ENCODE data around the gene MBP.

The MBP gene

DNA sequence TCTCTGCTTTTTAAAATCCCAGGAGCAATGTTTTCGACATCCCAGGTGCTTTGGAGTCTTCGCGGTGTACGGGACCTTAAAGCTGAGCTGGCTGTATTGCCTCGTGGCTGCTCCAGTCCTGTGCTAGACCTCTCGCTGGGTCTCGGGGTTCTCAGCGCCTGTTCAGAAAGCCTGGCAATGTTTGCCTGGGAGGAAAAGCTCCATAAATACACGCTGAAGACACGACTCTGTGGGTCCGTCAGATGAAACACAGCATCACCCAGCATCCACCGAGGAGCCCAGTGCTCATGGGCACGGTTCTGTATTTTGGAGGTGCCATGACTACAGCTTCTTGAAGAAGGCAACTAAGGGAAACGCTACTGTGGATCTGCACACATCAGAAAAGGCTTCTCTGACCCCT, 21.6 kb downstream of the MBP start:
- DNase-seq (ENCODE audit: insufficient read length, low spot score) (no peak), FAIRE-seq (no peak)
- no peak for TF ChIP-seq PAX5 (IDR thresholded peaks at IDR 0.05; ENCODE audit: insufficient read depth, low read length, severe bottlenecking)
- no peak for TF ChIP-seq SPI1 (IDR thresholded peaks at IDR 0.05; ENCODE audit: low read depth, low read length)
- no peak for TF ChIP-seq TAF1 (IDR thresholded peaks at IDR 0.05; ENCODE audit: low read depth, low read length)
- TF ChIP-seq POLR2AphosphoS5 (IDR thresholded peaks at IDR 0.05; ENCODE audit: low read depth, low read length) = no peak
- no peak for TF ChIP-seq POLR2A (IDR thresholded peaks at IDR 0.05; ENCODE audit: low read depth, low read length)
- TF ChIP-seq POU2F2 (IDR thresholded peaks at IDR 0.05; ENCODE audit: low read depth, low read length) = no peak

DNA sequence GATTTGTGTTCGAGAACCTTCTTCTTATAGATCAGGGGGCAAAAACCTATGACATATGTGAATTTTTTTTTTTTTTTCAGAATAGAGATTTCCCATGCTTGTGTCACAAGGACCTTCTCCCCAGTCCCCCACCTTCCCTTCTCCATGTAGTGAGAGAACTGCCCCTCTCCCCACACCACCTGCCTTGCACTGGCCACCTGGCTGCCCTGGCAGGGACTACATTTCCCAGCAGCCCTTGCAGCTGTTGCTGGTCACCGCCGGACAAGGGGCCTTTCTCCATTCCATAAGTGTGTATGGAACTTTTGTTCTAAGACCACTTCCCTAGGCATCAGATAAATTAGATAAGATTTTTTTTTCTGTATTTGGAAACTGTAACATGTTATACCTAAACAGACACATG, 22.2 kb downstream of the MBP start:
- TF ChIP-seq TAF1 (IDR thresholded peaks at IDR 0.05; ENCODE audit: low read depth, low read length) = no peak
- TF ChIP-seq POU2F2 (IDR thresholded peaks at IDR 0.05; ENCODE audit: low read depth, low read length) = no peak
- TF ChIP-seq SPI1 (IDR thresholded peaks at IDR 0.05; ENCODE audit: low read depth, low read length) = no peak
- no peak for TF ChIP-seq PAX5 (IDR thresholded peaks at IDR 0.05; ENCODE audit: insufficient read depth, low read length, severe bottlenecking)
- TF ChIP-seq POLR2A (IDR thresholded peaks at IDR 0.05; ENCODE audit: low read depth, low read length) = no peak
- TF ChIP-seq POLR2AphosphoS5 (IDR thresholded peaks at IDR 0.05; ENCODE audit: low read depth, low read length) = no peak
- FAIRE-seq (no peak), DNase-seq (ENCODE audit: insufficient read length, low spot score) (no peak)

DNA sequence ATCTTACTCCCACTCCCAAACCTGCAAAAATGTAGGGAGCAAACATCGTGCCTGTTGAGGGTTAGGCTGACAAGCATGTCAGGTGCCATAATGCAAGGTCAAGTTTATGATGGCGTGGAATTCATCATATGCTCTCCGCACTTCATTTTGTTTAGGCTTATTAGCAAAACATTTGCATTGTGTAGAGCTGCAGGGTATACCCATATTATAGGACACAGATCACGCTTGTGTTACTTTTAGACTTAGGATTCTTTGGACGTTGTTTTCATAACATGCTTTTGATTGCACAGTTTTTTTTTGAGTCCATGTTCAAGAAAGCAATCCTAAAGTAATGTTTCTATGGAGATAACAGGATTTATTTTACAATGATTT, 22.9 kb downstream of the MBP start:
- peak; percentile 61 for FAIRE-seq
- TF ChIP-seq POLR2AphosphoS5 (IDR thresholded peaks at IDR 0.05; ENCODE audit: low read depth, low read length) (no peak), PAX5 (IDR thresholded peaks at IDR 0.05; ENCODE audit: insufficient read depth, low read length, severe bottlenecking) (no peak), TAF1 (IDR thresholded peaks at IDR 0.05; ENCODE audit: low read depth, low read length) (no peak), SPI1 (IDR thresholded peaks at IDR 0.05; ENCODE audit: low read depth, low read length) (no peak), POLR2A (IDR thresholded peaks at IDR 0.05; ENCODE audit: low read depth, low read length) (no peak), POU2F2 (IDR thresholded peaks at IDR 0.05; ENCODE audit: low read depth, low read length) (no peak)
- DNase-seq (ENCODE audit: insufficient read length, low spot score) = no peak

GRCh38 chr18:77108821-77109647, 23.5 kb downstream of the MBP start:
- peak; percentile 35 for FAIRE-seq
- DNase-seq (ENCODE audit: insufficient read length, low spot score) = no peak

GRCh38 chr18:77108001-77108692, 24.4 kb downstream of the MBP start:
- TF ChIP-seq POU2F2 (IDR thresholded peaks at IDR 0.05; ENCODE audit: low read depth, low read length) (no peak), SPI1 (IDR thresholded peaks at IDR 0.05; ENCODE audit: low read depth, low read length) (no peak), TAF1 (IDR thresholded peaks at IDR 0.05; ENCODE audit: low read depth, low read length) (no peak), POLR2A (IDR thresholded peaks at IDR 0.05; ENCODE audit: low read depth, low read length) (no peak), PAX5 (IDR thresholded peaks at IDR 0.05; ENCODE audit: insufficient read depth, low read length, severe bottlenecking) (no peak), POLR2AphosphoS5 (IDR thresholded peaks at IDR 0.05; ENCODE audit: low read depth, low read length) (no peak)
- DNase-seq (ENCODE audit: insufficient read length, low spot score) (no peak), FAIRE-seq (peak; percentile 90)

More at GRCh38 chr18:77108821-77109647, 23.5 kb downstream of the MBP start:
- TF ChIP-seq PAX5 (IDR thresholded peaks at IDR 0.05; ENCODE audit: insufficient read depth, low read length, severe bottlenecking) (no peak), POU2F2 (IDR thresholded peaks at IDR 0.05; ENCODE audit: low read depth, low read length) (no peak), SPI1 (IDR thresholded peaks at IDR 0.05; ENCODE audit: low read depth, low read length) (no peak), POLR2AphosphoS5 (IDR thresholded peaks at IDR 0.05; ENCODE audit: low read depth, low read length) (no peak), POLR2A (IDR thresholded peaks at IDR 0.05; ENCODE audit: low read depth, low read length) (no peak), TAF1 (IDR thresholded peaks at IDR 0.05; ENCODE audit: low read depth, low read length) (no peak)

GRCh38 chr18:77107292-77107691, 25.3 kb downstream of the MBP start:
- DNase-seq (ENCODE audit: insufficient read length, low spot score) (no peak), FAIRE-seq (peak; percentile 48)
- TF ChIP-seq TAF1 (IDR thresholded peaks at IDR 0.05; ENCODE audit: low read depth, low read length) (no peak), PAX5 (IDR thresholded peaks at IDR 0.05; ENCODE audit: insufficient read depth, low read length, severe bottlenecking) (no peak), POU2F2 (IDR thresholded peaks at IDR 0.05; ENCODE audit: low read depth, low read length) (no peak), POLR2A (IDR thresholded peaks at IDR 0.05; ENCODE audit: low read depth, low read length) (no peak), POLR2AphosphoS5 (IDR thresholded peaks at IDR 0.05; ENCODE audit: low read depth, low read length) (no peak), SPI1 (IDR thresholded peaks at IDR 0.05; ENCODE audit: low read depth, low read length) (no peak)

DNA sequence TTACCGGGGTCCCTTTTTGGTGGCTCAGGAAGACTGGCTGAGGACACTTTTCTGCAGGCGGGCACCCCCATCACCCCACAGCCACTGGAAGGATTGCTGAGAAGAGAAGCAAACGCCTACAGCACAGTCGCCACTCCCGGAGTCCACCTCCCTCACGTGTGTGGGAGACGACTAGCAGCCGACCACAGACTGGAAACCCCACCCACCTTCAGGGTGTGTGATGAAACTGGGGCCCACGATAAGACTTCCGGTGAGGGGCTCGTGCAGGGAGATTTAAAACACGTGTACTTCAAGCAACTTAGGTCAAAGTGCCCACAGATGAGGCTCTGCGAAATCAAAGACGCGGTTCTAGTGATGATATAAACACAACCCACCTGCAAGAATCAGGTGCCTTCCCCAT, 26.3 kb downstream of the MBP start:
- peak; percentile 85 for FAIRE-seq

GRCh38 chr18:77105680-77106079, 26.9 kb downstream of the MBP start:
- FAIRE-seq = no peak
- TF ChIP-seq POLR2A (IDR thresholded peaks at IDR 0.05; ENCODE audit: low read depth, low read length) (no peak), SPI1 (IDR thresholded peaks at IDR 0.05; ENCODE audit: low read depth, low read length) (no peak), POLR2AphosphoS5 (IDR thresholded peaks at IDR 0.05; ENCODE audit: low read depth, low read length) (no peak), TAF1 (IDR thresholded peaks at IDR 0.05; ENCODE audit: low read depth, low read length) (no peak), POU2F2 (IDR thresholded peaks at IDR 0.05; ENCODE audit: low read depth, low read length) (no peak)
- no peak for DNase-seq (ENCODE audit: insufficient read length, low spot score)

More for the DNA sequence above, 26.3 kb downstream of the MBP start:
- no peak for DNase-seq (ENCODE audit: insufficient read length, low spot score)
- TF ChIP-seq POLR2AphosphoS5 (IDR thresholded peaks at IDR 0.05; ENCODE audit: low read depth, low read length) (no peak), POU2F2 (IDR thresholded peaks at IDR 0.05; ENCODE audit: low read depth, low read length) (peak; percentile 49; the same call in 1 of the 2 replicates)

DNA sequence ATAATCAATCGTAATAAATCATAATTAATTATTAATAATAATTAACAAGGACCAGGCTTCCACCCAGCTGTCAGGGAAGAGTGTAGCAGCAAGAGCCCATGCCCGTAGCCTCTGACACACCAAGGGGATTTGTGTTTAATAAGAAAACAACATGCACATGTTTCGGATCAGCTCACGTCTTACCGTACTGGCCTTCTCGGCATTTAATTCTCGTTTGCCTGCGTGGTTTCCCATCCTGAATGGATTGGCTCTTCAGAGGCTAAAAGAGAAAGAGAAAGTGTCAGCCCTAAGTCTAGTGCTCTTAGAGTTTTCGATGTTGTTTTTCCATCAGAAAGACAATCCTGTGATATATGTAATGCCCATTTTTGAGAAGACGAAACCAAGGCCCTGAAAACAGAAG, 27.6 kb downstream of the MBP start:
- no peak for FAIRE-seq
- DNase-seq (ENCODE audit: insufficient read length, low spot score) = no peak
- no peak for TF ChIP-seq POU2F2 (IDR thresholded peaks at IDR 0.05; ENCODE audit: low read depth, low read length)
- no peak for TF ChIP-seq POLR2A (IDR thresholded peaks at IDR 0.05; ENCODE audit: low read depth, low read length)
- TF ChIP-seq POLR2AphosphoS5 (IDR thresholded peaks at IDR 0.05; ENCODE audit: low read depth, low read length) = no peak
- no peak for TF ChIP-seq TAF1 (IDR thresholded peaks at IDR 0.05; ENCODE audit: low read depth, low read length)
- TF ChIP-seq SPI1 (IDR thresholded peaks at IDR 0.05; ENCODE audit: low read depth, low read length) = no peak
- no peak for TF ChIP-seq PAX5 (IDR thresholded peaks at IDR 0.05; ENCODE audit: insufficient read depth, low read length, severe bottlenecking)

Measured in GM12891 (cell line).